ENCODE results near the gene EXOC4.

DNA sequence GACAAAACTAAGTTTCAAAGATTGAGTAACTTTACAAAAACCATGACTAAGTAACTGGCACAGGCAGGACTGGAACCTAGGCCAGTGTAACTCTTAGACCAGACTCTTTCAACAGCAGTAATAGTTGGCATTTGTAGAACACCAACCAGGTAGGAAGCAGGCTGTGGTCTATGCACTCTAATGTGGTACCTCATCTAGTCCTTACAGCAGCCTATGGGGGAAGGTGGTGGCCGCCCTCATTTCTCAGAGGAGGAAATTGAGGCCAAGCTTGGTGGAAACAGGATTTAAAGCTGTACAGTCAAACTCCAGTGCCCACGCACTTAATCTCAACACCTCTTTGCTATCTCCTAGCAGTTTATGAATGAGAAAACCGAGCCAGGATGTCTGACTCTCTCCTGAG lies 708.8 kb downstream of the EXOC4 start:
- TF ChIP-seq, protein P1, sequence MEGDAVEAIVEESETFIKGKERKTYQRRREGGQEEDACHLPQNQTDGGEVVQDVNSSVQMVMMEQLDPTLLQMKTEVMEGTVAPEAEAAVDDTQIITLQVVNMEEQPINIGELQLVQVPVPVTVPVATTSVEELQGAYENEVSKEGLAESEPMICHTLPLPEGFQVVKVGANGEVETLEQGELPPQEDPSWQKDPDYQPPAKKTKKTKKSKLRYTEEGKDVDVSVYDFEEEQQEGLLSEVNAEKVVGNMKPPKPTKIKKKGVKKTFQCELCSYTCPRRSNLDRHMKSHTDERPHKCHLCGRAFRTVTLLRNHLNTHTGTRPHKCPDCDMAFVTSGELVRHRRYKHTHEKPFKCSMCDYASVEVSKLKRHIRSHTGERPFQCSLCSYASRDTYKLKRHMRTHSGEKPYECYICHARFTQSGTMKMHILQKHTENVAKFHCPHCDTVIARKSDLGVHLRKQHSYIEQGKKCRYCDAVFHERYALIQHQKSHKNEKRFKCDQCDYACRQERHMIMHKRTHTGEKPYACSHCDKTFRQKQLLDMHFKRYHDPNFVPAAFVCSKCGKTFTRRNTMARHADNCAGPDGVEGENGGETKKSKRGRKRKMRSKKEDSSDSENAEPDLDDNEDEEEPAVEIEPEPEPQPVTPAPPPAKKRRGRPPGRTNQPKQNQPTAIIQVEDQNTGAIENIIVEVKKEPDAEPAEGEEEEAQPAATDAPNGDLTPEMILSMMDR (IDR thresholded peaks at IDR 0.05), result no peak
- TF ChIP-seq POLR2AphosphoS5 (IDR thresholded peaks at IDR 0.05) (no peak), EP300 (IDR thresholded peaks at IDR 0.05) (no peak), POLR2A (IDR thresholded peaks at IDR 0.05) (no peak)

Measured in sigmoid colon (tissue), 4 donors.